SK-N-SH (cell line): ENCODE data around the gene ITGAV.

Experiments
- CHD2 ChIP-seq: fragments of 150-350 bp; IDR thresholded peaks from 2 replicates; pipeline ENCODE4 v1.6.1; 2018; ENCODE audit warnings: low read length; ENCODE audit not compliant: partially characterized antibody
- CTCF ChIP-seq: fragments of 200-600 bp; sonication (generic); IDR thresholded peaks from 2 replicates; pipeline ENCODE4 v1.6.1; 2017; ENCODE audit warnings: antibody characterized with exemption, mild to moderate bottlenecking, moderate library complexity
- POLR2AphosphoS5 ChIP-seq: IDR thresholded peaks from 2 replicates; pipeline ENCODE4 v1.6.1; 2012; ENCODE audit warnings: low read depth, low read length
- SIN3A ChIP-seq: IDR thresholded peaks from 2 replicates; pipeline ENCODE4 v1.6.1; 2012; ENCODE audit warnings: low read depth, mild to moderate bottlenecking, low read length, moderate library complexity, borderline replicate concordance
- SMC3 ChIP-seq: IDR thresholded peaks from 2 replicates; pipeline ENCODE4 v1.6.1; 2012; ENCODE audit warnings: low read depth, low read length, improper control_type of control experiment
- TAF1 ChIP-seq: IDR thresholded peaks from 2 replicates; pipeline ENCODE4 v1.6.1; 2012; ENCODE audit warnings: low read depth, mild to moderate bottlenecking, low read length, moderate library complexity, borderline replicate concordance
- USF2 ChIP-seq: fragments of 150-350 bp; IDR thresholded peaks from 2 replicates; pipeline ENCODE4 v1.6.1; 2017; ENCODE audit warnings: antibody characterized with exemption, low read length, low read depth, borderline replicate concordance

GRCh38 chr2:186573531-186573930, 16.3 kb upstream of the ITGAV start:
- no peak for TF ChIP-seq SIN3A
- TF ChIP-seq TAF1, result no peak
- no peak for TF ChIP-seq SMC3
- no peak for TF ChIP-seq CHD2
- no peak for TF ChIP-seq CTCF
- TF ChIP-seq USF2, result no peak
- TF ChIP-seq POLR2AphosphoS5, result no peak
